HG03139 (cell line): Measurements from ENCODE around the gene CACNG7.
"Not testable (repeated sequence)": the region's sequence is repeated elsewhere in the genome, so short reads cannot be mapped to it uniquely, and the experiment has no call there.

ENCODE experiments used
- ATAC-seq: cut with Tn5 transposase; IDR thresholded peaks from one replicate; pipeline ENCODE4 v1.9.1; 2021; ENCODE audit not compliant: unreplicated experiment

The CACNG7 gene

GRCh38 chr19:53908935-53909415 lies at the start of gene CACNG7:
TSS of gene CACNG7 (plus strand) at chr19:53909278. CDS start at chr19:53912832, 3,554 bp downstream.
- no peak for ATAC-seq

DNA sequence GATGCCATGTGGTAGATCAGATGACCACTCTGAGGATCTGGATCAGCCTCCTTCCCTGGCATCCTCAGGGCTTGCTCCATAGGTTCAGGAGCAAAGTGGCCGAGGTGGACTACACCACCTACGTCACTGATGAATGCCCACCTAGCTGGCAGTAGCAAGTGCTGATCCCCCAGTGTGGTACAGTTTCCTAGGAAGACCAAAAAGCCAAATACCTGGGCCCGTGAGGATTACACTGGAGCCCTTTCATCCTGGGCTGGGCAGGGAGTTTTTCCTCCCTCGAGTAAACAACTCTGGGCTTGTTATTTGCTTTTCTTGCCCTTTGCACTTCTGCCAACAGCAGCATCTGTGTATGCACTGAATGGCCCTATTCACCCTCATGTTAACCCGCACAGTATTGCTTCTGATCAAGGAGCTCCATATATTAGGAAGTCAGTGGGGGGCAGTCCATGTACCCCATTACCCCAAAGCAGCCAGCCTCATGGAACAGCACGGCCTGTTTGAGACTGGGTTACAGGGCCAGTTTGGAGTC lies 44.7 kb upstream of the CACNG7 start:
- no peak for ATAC-seq

GRCh38 chr19:53865523-53865917 lies 43.6 kb upstream of the CACNG7 start:
- ATAC-seq: no peak

DNA sequence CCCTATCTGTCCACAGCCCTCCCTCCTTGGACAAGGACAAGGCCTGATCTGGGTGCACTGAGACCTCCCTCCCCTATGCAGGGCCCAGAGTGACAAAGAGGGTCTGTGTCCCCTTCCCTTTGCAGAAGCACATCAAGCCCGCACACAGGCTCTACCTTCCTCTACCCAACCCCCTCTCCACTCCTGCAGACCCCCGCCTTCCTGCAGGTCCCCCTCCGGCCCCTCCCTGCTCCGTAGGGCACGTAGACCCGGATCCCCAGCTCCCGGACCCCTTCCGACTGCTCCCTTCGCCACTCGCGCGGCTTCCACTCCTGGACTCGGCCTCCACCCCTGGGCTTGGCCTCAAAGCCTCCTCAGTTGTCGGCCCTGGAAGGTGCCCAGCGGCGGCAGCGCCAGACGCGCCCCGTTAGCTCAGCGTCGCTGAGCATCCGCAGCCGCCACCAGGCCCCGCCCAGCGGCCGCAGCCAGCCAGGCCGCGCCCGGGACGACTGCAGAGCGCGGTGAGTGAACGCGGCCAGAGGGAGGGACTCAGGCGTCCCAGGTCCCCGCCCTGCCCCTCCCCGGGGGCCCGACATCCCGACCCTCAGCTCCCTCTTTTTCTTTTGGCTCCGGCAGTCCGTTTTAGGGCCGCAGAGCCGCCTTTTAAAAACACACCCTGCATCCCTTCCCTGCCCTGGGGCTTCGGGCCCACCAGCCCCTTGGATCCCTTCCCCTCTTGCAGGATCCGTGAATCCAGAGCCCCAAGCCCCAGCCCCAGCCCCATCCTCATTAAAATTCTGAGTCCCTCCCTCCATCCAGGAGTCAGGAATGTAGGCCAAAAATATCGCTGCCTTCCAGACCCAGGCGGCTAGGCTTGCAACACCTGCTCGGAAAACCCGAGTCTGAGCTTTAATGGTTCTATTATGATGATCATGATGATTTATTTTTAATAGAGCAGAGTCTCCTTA lies 42.9 kb upstream of the CACNG7 start:
- no peak for ATAC-seq

- no peak for ATAC-seq
These were observed 42.2 kb upstream of the CACNG7 start for GRCh38 chr19:53866865-53867224.

- peak; percentile 58 for ATAC-seq
These were observed 41.6 kb upstream of the CACNG7 start, which contains the start of gene MYADM for GRCh38 chr19:53867225-53868090. TSS of gene MYADM (plus strand) at chr19:53867883. CDS start at chr19:53873530, 5,647 bp downstream.

DNA sequence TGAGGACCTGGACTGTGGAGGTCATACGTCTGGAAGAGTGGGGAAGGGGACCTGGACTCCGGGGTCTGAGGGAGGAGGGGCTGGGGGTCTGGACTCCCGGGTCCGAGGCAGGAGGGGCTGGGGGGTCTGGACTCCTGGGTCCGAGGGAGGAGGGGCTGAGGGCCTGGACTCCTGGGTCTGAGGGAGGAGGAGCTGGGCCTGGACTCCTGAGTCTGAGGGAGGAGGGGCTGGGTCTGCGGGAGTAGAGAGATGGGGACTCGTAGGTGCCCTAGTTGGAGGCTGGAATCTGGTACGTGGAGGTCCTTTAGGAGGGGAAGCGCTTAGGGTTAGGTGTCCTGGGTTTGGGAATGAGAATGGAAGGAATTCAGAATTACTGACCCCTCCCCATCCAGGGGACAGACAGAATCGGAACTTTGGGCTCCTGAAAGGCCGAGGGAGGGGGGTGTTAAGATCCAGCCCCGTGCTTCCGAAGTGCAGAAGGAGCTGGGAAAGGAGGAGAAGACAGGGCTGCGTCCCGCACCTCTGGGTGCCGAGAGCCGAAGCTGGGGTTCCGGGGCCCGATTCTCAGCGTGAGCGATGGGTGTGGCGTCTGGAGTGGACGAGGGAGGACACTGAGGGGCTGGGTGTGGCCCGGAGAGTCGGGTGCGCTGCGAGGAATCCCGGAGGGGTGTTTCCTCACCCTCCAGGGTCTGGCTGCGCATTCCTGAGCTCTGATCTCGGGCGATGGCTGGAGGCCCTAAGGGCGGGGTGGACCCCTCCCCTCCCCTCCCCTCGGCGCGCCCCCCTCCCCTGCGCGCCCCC lies 40.8 kb upstream of the CACNG7 start:
- ATAC-seq: no peak

- ATAC-seq: peak; percentile 31
These were observed 39.9 kb upstream of the CACNG7 start for GRCh38 chr19:53868892-53869804.

DNA sequence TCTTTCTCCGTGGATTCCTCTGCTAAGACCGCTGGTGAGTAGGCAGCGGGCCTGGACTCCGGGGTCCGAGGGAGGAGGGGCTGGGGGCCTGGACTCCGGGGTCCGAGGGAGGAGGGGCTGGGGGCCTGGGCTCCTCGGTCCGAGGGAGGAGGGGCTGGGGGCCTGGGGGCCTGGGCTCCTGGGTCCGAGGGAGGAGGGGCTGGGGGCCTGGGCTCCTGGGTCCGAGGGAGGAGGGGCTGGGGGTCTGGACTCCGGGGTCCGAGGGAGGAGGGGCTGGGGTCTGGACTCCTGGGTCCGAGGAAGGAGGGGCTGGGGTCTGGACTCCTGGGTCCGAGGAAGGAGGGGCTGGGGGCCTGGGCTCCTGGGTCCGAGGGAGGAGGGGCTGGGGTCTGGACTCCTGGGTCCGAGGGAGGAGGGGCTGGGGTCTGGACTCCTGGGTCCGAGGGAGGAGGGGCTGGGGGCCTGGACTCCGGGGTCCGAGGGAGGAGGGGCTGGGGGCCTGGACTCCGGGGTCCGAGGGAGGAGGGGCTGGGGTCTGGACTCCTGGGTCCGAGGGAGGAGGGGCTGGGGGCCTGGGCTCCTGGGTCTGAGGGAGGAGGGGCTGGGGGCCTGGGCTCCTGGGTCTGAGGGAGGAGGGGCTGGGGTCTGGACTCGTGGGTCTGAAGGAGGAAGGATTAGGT lies 39.1 kb upstream of the CACNG7 start:
- not testable (repeated sequence) for ATAC-seq

GRCh38 chr19:53870485-53870844 lies 38.6 kb upstream of the CACNG7 start:
- no peak for ATAC-seq

DNA sequence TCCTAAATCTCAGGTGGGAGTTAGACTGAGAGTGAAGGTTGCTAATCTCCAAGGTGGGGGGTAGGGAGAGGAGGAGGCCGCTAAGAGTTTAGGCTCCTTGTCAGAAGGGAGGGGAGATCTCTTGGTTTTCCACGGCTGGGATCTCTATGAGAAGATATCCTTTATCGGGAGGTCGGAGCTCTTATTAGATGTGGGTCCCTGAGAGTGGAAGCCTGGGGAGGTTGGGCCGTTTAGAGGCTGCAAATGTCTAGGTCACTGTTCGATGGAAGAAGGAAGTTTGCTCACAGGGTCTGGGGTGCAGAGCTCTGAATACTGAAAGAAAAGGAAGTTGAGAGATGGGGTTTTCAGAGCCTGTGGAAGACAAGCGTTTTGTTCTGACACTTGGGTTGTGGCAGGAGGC lies 37.6 kb upstream of the CACNG7 start:
- ATAC-seq: no peak

DNA sequence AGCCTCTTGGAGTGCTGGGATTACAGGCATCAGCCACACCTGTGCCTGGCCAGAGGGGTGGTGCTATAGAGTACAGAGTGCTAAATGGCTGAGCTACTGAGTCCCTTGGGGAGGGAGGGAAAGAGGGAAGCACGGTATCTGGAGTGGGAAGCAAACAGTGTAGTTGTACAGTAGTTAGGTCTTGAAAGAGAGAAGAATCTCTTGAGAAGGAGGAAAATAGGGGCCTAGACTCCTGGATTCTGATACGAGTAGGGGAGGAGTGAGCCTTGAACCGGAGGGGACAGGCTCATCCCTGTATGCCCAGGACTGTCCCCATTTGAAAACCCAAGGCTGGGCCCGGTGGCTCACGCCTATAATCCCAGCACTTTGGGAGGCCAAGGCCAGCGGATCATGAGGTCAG lies 36.3 kb upstream of the CACNG7 start:
- ATAC-seq: no peak

GRCh38 chr19:53873773-53874605 lies 35.1 kb upstream of the CACNG7 start:
- no peak for ATAC-seq

DNA sequence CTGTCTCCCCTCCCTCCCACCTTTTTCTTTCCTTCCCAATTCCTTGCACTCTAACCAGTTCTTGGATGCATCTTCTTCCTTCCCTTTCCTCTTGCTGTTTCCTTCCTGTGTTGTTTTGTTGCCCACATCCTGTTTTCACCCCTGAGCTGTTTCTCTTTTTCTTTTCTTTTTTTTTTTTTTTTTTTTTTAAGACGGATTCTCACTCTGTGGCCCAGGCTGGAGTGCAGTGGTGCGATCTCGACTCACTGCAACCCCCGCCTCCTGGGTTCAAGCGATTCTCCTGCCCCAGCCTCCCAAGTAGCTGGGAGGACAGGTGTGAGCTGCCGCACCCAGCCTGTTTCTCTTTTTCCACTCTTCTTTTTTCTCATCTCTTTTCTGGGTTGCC lies 34.5 kb upstream of the CACNG7 start:
- ATAC-seq: no peak

DNA sequence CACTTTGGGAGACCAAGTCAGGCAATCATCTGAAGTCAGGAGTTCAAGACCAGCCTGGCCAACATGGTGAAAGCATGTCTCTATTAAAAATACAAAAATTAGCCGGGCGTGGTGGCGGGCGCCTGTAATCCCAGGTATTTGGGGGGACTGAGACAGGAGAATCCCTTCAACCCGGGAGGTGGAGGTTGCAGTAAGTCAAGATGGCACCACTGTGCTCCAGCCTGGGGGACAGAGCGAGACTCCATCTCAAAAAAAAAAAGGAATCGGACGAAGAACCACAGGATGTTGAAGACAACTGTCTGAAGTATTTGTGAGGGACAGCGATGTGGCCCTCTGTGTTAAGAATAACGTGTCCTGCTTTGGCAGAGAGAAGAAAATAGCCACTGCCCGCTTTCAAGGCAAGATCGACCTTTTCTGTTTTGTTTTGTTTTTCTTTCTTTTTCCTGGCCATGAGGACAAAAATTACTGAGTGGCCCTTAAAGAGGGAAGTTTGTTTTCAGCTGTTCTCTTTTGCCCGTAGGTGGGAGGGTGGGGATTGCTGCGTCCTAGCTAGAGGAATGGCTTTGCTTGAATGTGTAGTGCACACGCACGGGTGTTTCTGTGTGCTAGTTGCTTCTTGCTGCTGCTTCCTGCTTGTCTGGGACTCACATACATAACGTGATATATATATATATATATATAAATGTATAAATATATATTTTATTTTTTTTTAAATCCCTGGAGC lies 33.3 kb upstream of the CACNG7 start:
- no peak for ATAC-seq

- no peak for ATAC-seq
These were observed 32.3 kb upstream of the CACNG7 start for GRCh38 chr19:53876651-53877224.

- ATAC-seq: no peak
These were observed 31.7 kb upstream of the CACNG7 start for GRCh38 chr19:53877361-53877766.
